ENCODE data around the gene FRMPD1.

DNA sequence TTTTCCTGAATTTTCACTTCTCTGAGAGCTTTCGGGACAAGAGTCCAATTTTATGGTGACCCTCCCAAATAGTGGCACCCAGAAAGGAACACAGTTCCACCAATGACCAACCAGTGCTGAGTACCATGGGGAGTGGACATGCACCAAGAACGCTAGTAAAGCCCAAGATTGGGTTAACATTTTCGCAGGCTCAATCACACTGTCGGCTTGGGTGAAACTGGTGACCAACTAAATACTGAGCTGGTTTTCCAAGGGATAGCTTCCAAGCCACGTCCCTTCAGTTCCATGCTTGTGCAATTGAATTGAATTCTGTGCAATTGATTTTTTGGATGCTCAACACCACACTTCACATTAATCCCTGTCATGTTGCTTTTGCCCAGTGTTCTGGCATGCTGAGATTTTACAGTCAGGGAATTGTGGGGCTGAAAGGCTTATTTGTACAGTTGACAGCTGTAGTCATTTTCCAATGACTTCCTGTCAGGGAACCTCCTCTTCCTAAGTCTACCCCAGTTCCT is 65.3 kb downstream of the FRMPD1 start:
- TF ChIP-seq CTCF (IDR thresholded peaks at IDR 0.05) (no peak), POLR2A (IDR thresholded peaks at IDR 0.05) (no peak)

Measured in heart left ventricle (tissue), 13 donors.